Measurements from ENCODE around the gene EFCAB6.
A peak's percentile ranks its signal among the peaks of the same experiment; 100 is the strongest.

EFCAB6 gene

GRCh38 chr22:43634316-43634715, 177.8 kb downstream of the EFCAB6 start:
- no peak overlapping the region for H2BK12ac ChIP-seq (ENCODE audit: low read length)
- no peak overlapping the region for H4K8ac ChIP-seq (ENCODE audit: low read depth, low read length)
- peaks cover 0 to 2% (median 0%) of the 10 kb centered on the region in 3 experiments for H3K27me3 ChIP-seq (ENCODE audit: control insufficient read depth in 3 of 3, insufficient read depth in 3 of 3, low read depth in 1 of 3, low read length in 3 of 3)
- H3K9ac ChIP-seq (ENCODE audit: low read depth, low read length, poor library complexity): no peak overlapping the region
- H3K36me3 ChIP-seq (replicated peaks in 1 of 2; ENCODE audit: control insufficient read depth in 2 of 2, insufficient read depth in 2 of 2, low read length in 2 of 2): no peaks in the 10 kb centered on the region
- no peaks in the 10 kb centered on the region for H3K79me1 ChIP-seq (ENCODE audit: low read depth, low read length)
- no peak overlapping the region for H3K27ac ChIP-seq (replicated peaks; ENCODE audit: low read length)
- no peak overlapping the region for H2BK120ac ChIP-seq (ENCODE audit: low read depth, low read length)
- DNase-seq (ENCODE audit: low spot score): no peak
- no peak overlapping the region for H3K14ac ChIP-seq (ENCODE audit: low read length)
- peaks cover 0 to 3% of the 10 kb centered on the region in 2 donors for H3K9me3 ChIP-seq (replicated peaks in 1 of 2; ENCODE audit: control insufficient read depth in 2 of 2, insufficient read depth in 1 of 2, low read depth in 1 of 2, low read length in 2 of 2)
- H4K91ac ChIP-seq (ENCODE audit: low read depth, low read length, poor library complexity): no peak overlapping the region
- no peak overlapping the region for H2AFZ ChIP-seq (ENCODE audit: low read length)
- H3K4ac ChIP-seq (ENCODE audit: low read length): no peak overlapping the region
- no peak overlapping the region for H2AK5ac ChIP-seq (ENCODE audit: low read depth, low read length)
- H3K23ac ChIP-seq (ENCODE audit: low read depth, low read length, poor library complexity): no peak overlapping the region
- H3K18ac ChIP-seq (ENCODE audit: low read length): no peak overlapping the region
- H2BK5ac ChIP-seq (ENCODE audit: low read length): no peak overlapping the region
- no peak overlapping the region for H3K4me2 ChIP-seq (ENCODE audit: insufficient read depth, low read length, poor library complexity, severe bottlenecking)
- H2BK15ac ChIP-seq (ENCODE audit: low read length): no peak overlapping the region
- H3K4me1 ChIP-seq (ENCODE audit: control insufficient read depth in 2 of 2, insufficient read depth in 1 of 2, low read depth in 1 of 2, low read length in 2 of 2): peaks cover 0 to 7% of the 10 kb centered on the region in 2 donors
- no CpG with 5 or more reads among the region's 4 CpGs for WGBS, 2 donors (ENCODE audit: extremely low coverage in 2 of 2, insufficient read length in 2 of 2, insufficient replicate concordance in 1 of 2)
- no peak overlapping the region for H3K4me3 ChIP-seq (ENCODE audit: low read length in 2 of 2)

GRCh38 chr22:43633631-43634285, 178.3 kb downstream of the EFCAB6 start:
- no peak overlapping the region for H3K27ac ChIP-seq (replicated peaks; ENCODE audit: low read length)

GRCh38 chr22:43631846-43632245, 180.3 kb downstream of the EFCAB6 start:
- H2AK5ac ChIP-seq (ENCODE audit: low read depth, low read length): no peak overlapping the region
- H3K4me3 ChIP-seq (ENCODE audit: low read length in 2 of 2): no peak overlapping the region
- H4K91ac ChIP-seq (ENCODE audit: low read depth, low read length, poor library complexity): no peak overlapping the region
- H3K18ac ChIP-seq (ENCODE audit: low read length): no peak overlapping the region
- H2BK120ac ChIP-seq (ENCODE audit: low read depth, low read length): no peak overlapping the region
- no peak overlapping the region for H2BK12ac ChIP-seq (ENCODE audit: low read length)
- H3K27ac ChIP-seq (replicated peaks; ENCODE audit: low read length): no peak overlapping the region
- no peaks in the 10 kb centered on the region for H3K36me3 ChIP-seq (replicated peaks in 1 of 2; ENCODE audit: control insufficient read depth in 2 of 2, insufficient read depth in 2 of 2, low read length in 2 of 2)
- peaks cover 0 to 2% (median 0%) of the 10 kb centered on the region in 3 experiments for H3K27me3 ChIP-seq (ENCODE audit: control insufficient read depth in 3 of 3, insufficient read depth in 3 of 3, low read depth in 1 of 3, low read length in 3 of 3)
- no peak overlapping the region for H4K8ac ChIP-seq (ENCODE audit: low read depth, low read length)
- no peaks in the 10 kb centered on the region for H3K9me3 ChIP-seq (replicated peaks in 1 of 2; ENCODE audit: control insufficient read depth in 2 of 2, insufficient read depth in 1 of 2, low read depth in 1 of 2, low read length in 2 of 2)
- DNase-seq (ENCODE audit: low spot score): no peak
- H2AFZ ChIP-seq (ENCODE audit: low read length): no peak overlapping the region
- H3K23ac ChIP-seq (ENCODE audit: low read depth, low read length, poor library complexity): no peak overlapping the region
- no peak overlapping the region for H2BK15ac ChIP-seq (ENCODE audit: low read length)
- H3K9ac ChIP-seq (ENCODE audit: low read depth, low read length, poor library complexity): no peak overlapping the region
- no peak overlapping the region for H3K4me2 ChIP-seq (ENCODE audit: insufficient read depth, low read length, poor library complexity, severe bottlenecking)
- no peak overlapping the region for H2BK5ac ChIP-seq (ENCODE audit: low read length)
- H3K79me1 ChIP-seq (ENCODE audit: low read depth, low read length): no peaks in the 10 kb centered on the region
- no peak overlapping the region for H3K14ac ChIP-seq (ENCODE audit: low read length)
- H3K4ac ChIP-seq (ENCODE audit: low read length): no peak overlapping the region
- H3K4me1 ChIP-seq (ENCODE audit: control insufficient read depth in 2 of 2, insufficient read depth in 1 of 2, low read depth in 1 of 2, low read length in 2 of 2): no peaks in the 10 kb centered on the region
- WGBS, 2 donors (ENCODE audit: extremely low coverage in 2 of 2, insufficient read length in 2 of 2, insufficient replicate concordance in 1 of 2): no CpG with 5 or more reads among the region's 10 CpGs

More at GRCh38 chr22:43633631-43634285, 178.3 kb downstream of the EFCAB6 start:
- Histone ChIP-seq H4K91ac (ENCODE audit: low read depth, low read length, poor library complexity) (no peak overlapping the region), H3K4me2 (ENCODE audit: insufficient read depth, low read length, poor library complexity, severe bottlenecking) (no peak overlapping the region), H2BK12ac (ENCODE audit: low read length) (no peak overlapping the region), H2BK120ac (ENCODE audit: low read depth, low read length) (no peak overlapping the region), H3K36me3 (replicated peaks in 1 of 2; ENCODE audit: control insufficient read depth in 2 of 2, insufficient read depth in 2 of 2, low read length in 2 of 2) (no peaks in the 10 kb centered on the region), H3K79me1 (ENCODE audit: low read depth, low read length) (no peaks in the 10 kb centered on the region), H3K4ac (ENCODE audit: low read length) (no peak overlapping the region), H3K4me3 (ENCODE audit: low read length in 2 of 2) (no peak overlapping the region), H3K27me3 (ENCODE audit: control insufficient read depth in 3 of 3, insufficient read depth in 3 of 3, low read depth in 1 of 3, low read length in 3 of 3) (peaks cover 0 to 2% (median 0%) of the 10 kb centered on the region in 3 experiments), H3K14ac (ENCODE audit: low read length) (no peak overlapping the region), H4K8ac (ENCODE audit: low read depth, low read length) (no peak overlapping the region), H2AFZ (ENCODE audit: low read length) (no peak overlapping the region), H3K23ac (ENCODE audit: low read depth, low read length, poor library complexity) (peak overlapping the region; percentile 19), H2BK5ac (ENCODE audit: low read length) (no peak overlapping the region), H3K9me3 (replicated peaks in 1 of 2; ENCODE audit: control insufficient read depth in 2 of 2, insufficient read depth in 1 of 2, low read depth in 1 of 2, low read length in 2 of 2) (no peaks in the 10 kb centered on the region), H3K4me1 (ENCODE audit: control insufficient read depth in 2 of 2, insufficient read depth in 1 of 2, low read depth in 1 of 2, low read length in 2 of 2) (peaks cover 0 to 7% of the 10 kb centered on the region in 2 donors), H2BK15ac (ENCODE audit: low read length) (no peak overlapping the region), H2AK5ac (ENCODE audit: low read depth, low read length) (peak overlapping the region; percentile 61), H3K9ac (ENCODE audit: low read depth, low read length, poor library complexity) (peak overlapping the region; percentile 77), H3K18ac (ENCODE audit: low read length) (peak overlapping the region; percentile 71)
- no CpG with 5 or more reads among the region's 13 CpGs for WGBS, 2 donors (ENCODE audit: extremely low coverage in 2 of 2, insufficient read length in 2 of 2, insufficient replicate concordance in 1 of 2)
- no peak for DNase-seq (ENCODE audit: low spot score)

- peaks cover 0 to 2% (median 0%) of the 10 kb centered on the region in 3 experiments for H3K27me3 ChIP-seq (ENCODE audit: control insufficient read depth in 3 of 3, insufficient read depth in 3 of 3, low read depth in 1 of 3, low read length in 3 of 3)
- no peak for DNase-seq (ENCODE audit: low spot score)
- no peak overlapping the region for H3K27ac ChIP-seq (replicated peaks; ENCODE audit: low read length)
- no peak overlapping the region for H4K91ac ChIP-seq (ENCODE audit: low read depth, low read length, poor library complexity)
- H2BK15ac ChIP-seq (ENCODE audit: low read length): no peak overlapping the region
- H2BK12ac ChIP-seq (ENCODE audit: low read length): no peak overlapping the region
- no peak overlapping the region for H2BK5ac ChIP-seq (ENCODE audit: low read length)
- H3K4me1 ChIP-seq (ENCODE audit: control insufficient read depth in 2 of 2, insufficient read depth in 1 of 2, low read depth in 1 of 2, low read length in 2 of 2): no peaks in the 10 kb centered on the region
- H2BK120ac ChIP-seq (ENCODE audit: low read depth, low read length): no peak overlapping the region
- no peak overlapping the region for H3K4me3 ChIP-seq (ENCODE audit: low read length in 2 of 2)
- no peak overlapping the region for H3K14ac ChIP-seq (ENCODE audit: low read length)
- no peaks in the 10 kb centered on the region for H3K36me3 ChIP-seq (replicated peaks in 1 of 2; ENCODE audit: control insufficient read depth in 2 of 2, insufficient read depth in 2 of 2, low read length in 2 of 2)
- peak overlapping the region; percentile 34 for H3K9ac ChIP-seq (ENCODE audit: low read depth, low read length, poor library complexity)
- no peaks in the 10 kb centered on the region for H3K79me1 ChIP-seq (ENCODE audit: low read depth, low read length)
- no peak overlapping the region for H4K8ac ChIP-seq (ENCODE audit: low read depth, low read length)
- no peak overlapping the region for H3K4ac ChIP-seq (ENCODE audit: low read length)
- H2AK5ac ChIP-seq (ENCODE audit: low read depth, low read length): no peak overlapping the region
- H3K4me2 ChIP-seq (ENCODE audit: insufficient read depth, low read length, poor library complexity, severe bottlenecking): no peak overlapping the region
- H3K23ac ChIP-seq (ENCODE audit: low read depth, low read length, poor library complexity): no peak overlapping the region
- WGBS, 2 donors (ENCODE audit: extremely low coverage in 2 of 2, insufficient read length in 2 of 2, insufficient replicate concordance in 1 of 2): no CpG with 5 or more reads among the region's 11 CpGs
- H2AFZ ChIP-seq (ENCODE audit: low read length): no peak overlapping the region
- no peaks in the 10 kb centered on the region for H3K9me3 ChIP-seq (replicated peaks in 1 of 2; ENCODE audit: control insufficient read depth in 2 of 2, insufficient read depth in 1 of 2, low read depth in 1 of 2, low read length in 2 of 2)
- no peak overlapping the region for H3K18ac ChIP-seq (ENCODE audit: low read length)
Observed at GRCh38 chr22:43631201-43631600, 180.9 kb downstream of the EFCAB6 start.

Data from neuronal stem cell (in vitro differentiated cells).